WI38 (cell line): ENCODE data around the gene TENM4.

Experiments used
- H3K4me3 ChIP-seq: 2 replicates; pipeline ENCODE4 v1.5.1; 2011; ENCODE audit warnings: low read depth, mild to moderate bottlenecking, control low read depth, low read length
- CTCF ChIP-seq: IDR thresholded peaks from 2 replicates; pipeline ENCODE4 v1.5.1; 2012; ENCODE audit warnings: low read depth, mild to moderate bottlenecking, control low read depth, low read length

Gene TENM4

GRCh38 chr11:78752494-78752893, 688.3 kb downstream of the TENM4 start:
- no peak for TF ChIP-seq CTCF
- no peak overlapping the region for H3K4me3 ChIP-seq

GRCh38 chr11:78748918-78749690, 691.7 kb downstream of the TENM4 start:
- TF ChIP-seq CTCF: no peak
- H3K4me3 ChIP-seq: no peak overlapping the region

DNA sequence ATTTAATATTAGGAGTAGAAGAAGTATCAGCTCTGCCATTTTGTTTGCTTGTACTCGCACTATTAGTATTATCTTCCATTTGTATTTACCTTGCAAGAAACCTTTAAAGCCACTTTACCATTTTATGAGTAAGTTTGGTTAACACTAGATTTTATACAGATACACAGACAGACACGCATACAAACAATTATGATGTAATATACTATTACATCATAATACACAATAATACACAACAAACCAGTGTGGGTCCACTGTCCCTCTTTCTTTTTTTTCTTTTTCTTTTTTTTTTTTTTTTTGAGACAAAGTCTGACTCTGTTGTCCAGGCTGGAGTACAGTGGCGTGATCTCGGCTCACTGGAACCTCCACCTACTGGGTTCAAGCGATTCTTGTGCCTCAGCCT, 695.9 kb downstream of the TENM4 start:
- no peak overlapping the region for H3K4me3 ChIP-seq
- TF ChIP-seq CTCF: no peak

GRCh38 chr11:78744202-78744601, 696.6 kb downstream of the TENM4 start:
- H3K4me3 ChIP-seq: no peak overlapping the region
- no peak for TF ChIP-seq CTCF

- no peak for TF ChIP-seq CTCF
- H3K4me3 ChIP-seq: no peak overlapping the region
Measured at GRCh38 chr11:78742430-78742829, 698.4 kb downstream of the TENM4 start.

GRCh38 chr11:78741741-78742140, 699.1 kb downstream of the TENM4 start:
- TF ChIP-seq CTCF: no peak

GRCh38 chr11:78740199-78741071, 700.4 kb downstream of the TENM4 start:
- TF ChIP-seq CTCF: no peak

More at GRCh38 chr11:78741741-78742140, 699.1 kb downstream of the TENM4 start:
- H3K4me3 ChIP-seq: no peak overlapping the region

More at GRCh38 chr11:78740199-78741071, 700.4 kb downstream of the TENM4 start:
- H3K4me3 ChIP-seq: no peak overlapping the region
